HG03565 (cell line): Measurements from ENCODE around the gene FGB.

Experiments
- ATAC-seq: cut with Tn5 transposase; IDR thresholded peaks from one replicate; pipeline ENCODE4 v1.9.1; 2021; ENCODE audit warnings: mild to moderate bottlenecking, moderate library complexity; ENCODE audit not compliant: unreplicated experiment

FGB gene

GRCh38 chr4:154565704-154566103 lies 2.9 kb downstream of the FGB start:
- no peak for ATAC-seq

DNA sequence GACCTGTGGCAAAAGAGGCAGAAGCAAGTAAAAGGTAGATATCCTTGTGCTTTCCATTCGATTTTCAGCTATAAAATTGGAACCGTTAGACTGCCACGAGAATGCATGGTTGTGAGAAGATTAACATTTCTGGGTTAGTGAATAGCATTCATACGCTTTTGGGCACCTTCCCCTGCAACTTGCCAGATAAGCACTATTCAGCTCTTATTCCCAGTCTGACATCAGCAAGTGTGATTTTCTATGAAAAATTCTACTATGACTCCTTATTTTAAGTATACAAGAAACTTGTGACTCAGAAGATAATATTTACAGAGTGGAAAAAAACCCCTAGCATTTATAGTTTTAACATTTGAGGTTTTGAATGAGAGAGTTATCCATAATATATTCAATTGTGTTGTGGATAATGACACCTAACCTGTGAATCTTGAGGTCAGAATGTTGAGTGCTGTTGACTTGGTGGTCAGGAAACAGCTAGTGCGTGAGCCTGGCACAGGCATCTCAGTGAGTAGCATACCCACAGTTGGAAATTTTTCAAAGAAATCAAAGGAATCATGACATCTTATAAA lies 3.9 kb downstream of the FGB start:
- no peak for ATAC-seq

DNA sequence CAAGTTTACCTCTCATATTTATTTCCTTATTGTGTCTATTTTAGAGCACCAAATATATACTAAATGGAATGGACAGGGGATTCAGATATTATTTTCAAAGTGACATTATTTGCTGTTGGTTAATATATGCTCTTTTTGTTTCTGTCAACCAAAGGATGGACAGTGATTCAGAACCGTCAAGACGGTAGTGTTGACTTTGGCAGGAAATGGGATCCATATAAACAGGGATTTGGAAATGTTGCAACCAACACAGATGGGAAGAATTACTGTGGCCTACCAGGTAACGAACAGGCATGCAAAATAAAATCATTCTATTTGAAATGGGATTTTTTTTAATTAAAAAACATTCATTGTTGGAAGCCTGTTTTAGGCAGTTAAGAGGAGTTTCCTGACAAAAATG lies 6.2 kb downstream of the FGB start:
- no peak for ATAC-seq

DNA sequence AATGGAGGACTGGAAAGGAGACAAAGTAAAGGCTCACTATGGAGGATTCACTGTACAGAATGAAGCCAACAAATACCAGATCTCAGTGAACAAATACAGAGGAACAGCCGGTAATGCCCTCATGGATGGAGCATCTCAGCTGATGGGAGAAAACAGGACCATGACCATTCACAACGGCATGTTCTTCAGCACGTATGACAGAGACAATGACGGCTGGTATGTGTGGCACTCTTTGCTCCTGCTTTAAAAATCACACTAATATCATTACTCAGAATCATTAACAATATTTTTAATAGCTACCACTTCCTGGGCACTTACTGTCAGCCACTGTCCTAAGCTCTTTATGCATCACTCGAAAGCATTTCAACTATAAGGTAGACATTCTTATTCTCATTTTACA lies 6.8 kb downstream of the FGB start:
- no peak for ATAC-seq

- ATAC-seq = no peak
Measured at GRCh38 chr4:154573190-154573870, 10.5 kb downstream of the FGB start.

GRCh38 chr4:154574311-154574710 lies 11.5 kb downstream of the FGB start:
- ATAC-seq = no peak

DNA sequence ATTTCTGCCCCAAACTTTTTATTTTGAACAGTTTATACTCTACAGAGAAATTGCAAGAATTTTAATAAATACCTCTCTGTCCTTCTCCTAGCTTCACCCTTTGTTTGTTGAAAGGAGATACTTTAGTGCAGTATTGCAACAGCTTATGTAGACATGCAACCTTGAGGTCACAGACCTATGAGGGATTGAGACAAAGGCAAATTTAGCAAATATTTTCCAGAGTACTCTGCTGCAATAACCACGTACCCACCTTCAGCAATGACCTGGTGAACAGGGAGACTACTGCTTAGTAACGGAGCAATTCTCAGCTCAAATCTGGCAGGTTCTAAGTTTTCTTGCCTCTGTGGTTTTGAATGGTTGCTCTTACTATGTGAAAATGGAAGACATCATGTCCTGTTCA lies 14.5 kb downstream of the FGB start:
- ATAC-seq = no peak

GRCh38 chr4:154578919-154579318 lies 16.1 kb downstream of the FGB start:
- no peak for ATAC-seq

DNA sequence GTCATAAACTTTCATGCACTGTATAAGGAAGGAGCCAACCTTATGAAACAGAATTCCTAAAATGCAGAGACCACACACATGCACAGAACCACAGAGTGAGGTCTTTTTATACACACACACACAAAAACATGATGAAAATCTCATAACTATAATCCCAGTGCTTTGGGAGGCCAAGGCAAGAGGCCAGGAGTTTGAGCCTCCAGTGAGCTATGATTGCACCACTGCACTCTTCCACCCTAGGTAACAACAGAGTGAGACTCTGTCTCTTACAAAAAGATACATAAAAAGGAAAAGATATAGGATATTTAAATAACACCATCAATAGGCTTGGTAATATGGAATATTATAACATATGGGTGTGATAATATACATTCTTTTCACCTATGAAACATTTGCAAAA lies 17.1 kb downstream of the FGB start:
- ATAC-seq = no peak

GRCh38 chr4:154582723-154583122 lies 19.9 kb downstream of the FGB start:
- ATAC-seq = no peak

- ATAC-seq = no peak
Measured at GRCh38 chr4:154583230-154583629, 20.4 kb downstream of the FGB start.

- ATAC-seq = no peak
Measured at GRCh38 chr4:154583677-154584076, 20.9 kb downstream of the FGB start.

- no peak for ATAC-seq
Measured at GRCh38 chr4:154584259-154584658, 21.4 kb downstream of the FGB start.

DNA sequence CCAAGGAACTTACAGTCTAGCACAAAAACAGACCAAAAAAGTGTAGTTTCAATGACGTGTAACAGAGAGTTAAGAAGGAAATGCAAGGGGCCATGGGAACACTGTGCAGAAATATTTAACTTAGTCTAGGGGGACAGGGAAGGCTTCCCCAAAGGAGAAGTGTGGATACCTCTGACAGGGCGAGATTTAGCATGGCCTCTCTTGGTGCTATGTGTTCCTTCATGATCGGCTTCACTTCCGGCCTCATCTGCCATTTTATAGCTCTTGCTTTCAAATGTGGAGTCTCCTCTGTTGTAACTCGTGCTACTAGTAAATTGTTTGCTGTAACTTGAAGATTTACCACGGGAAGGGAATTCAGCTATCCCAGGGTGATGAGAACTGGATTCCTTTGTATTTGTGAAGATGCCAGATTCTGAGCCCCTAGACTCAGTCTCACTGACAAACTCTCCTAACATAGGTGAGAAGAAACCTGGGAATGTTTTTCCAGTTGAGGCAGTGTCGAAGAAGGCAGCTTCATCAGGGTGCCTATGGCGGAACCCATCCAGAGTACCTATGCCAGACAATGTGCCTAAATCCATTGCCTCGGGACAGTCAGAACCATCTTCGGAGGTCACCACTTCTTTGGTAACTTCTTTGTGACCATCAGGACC lies 22.7 kb downstream of the FGB start:
- ATAC-seq = no peak

DNA sequence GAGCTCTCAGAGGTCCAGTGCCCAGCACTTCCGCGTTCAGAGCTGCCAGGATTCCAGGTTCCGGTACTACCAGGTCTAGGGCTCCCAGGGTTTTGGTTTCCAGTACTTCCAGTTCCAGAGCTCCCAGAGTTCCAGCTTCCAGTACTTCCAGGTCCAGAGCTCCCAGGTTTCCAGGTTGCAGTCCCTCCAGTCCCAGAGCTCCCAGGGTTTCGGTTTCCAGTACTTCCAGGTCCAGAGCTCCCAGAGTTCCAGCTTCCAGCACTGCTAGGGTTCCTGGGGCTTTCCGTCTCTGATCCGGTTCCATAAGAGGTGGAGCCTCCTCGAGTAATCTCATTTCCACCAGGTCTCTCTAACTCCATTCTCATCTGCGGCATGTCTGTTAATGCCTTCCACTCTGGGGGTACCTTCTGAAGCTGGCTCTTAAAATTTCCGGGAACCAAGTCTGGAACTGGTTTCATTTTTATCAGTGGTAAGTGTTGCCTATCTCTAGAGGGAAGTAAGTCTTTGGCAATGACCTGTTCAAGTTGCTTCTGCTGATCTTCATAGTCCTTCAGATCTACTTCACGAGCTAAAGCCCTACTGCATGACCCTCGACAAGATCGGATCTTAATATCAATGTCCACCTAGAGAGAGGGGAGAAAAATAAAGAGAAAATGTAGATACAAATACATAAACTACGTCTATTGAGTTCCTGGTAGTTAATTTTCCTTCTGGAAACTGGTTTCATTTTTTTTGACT lies 23.7 kb downstream of the FGB start:
- no peak for ATAC-seq

GRCh38 chr4:154588198-154588597 lies 25.4 kb downstream of the FGB start:
- ATAC-seq = no peak

- ATAC-seq = no peak
Measured at GRCh38 chr4:154589296-154590197, 26.7 kb downstream of the FGB start.

- no peak for ATAC-seq
Measured at GRCh38 chr4:154590329-154591006, 27.7 kb downstream of the FGB start, which contains the start of gene FGA. TSS of gene FGA (minus strand) at chr4:154590742. CDS start at chr4:154590687, 55 bp downstream.

DNA sequence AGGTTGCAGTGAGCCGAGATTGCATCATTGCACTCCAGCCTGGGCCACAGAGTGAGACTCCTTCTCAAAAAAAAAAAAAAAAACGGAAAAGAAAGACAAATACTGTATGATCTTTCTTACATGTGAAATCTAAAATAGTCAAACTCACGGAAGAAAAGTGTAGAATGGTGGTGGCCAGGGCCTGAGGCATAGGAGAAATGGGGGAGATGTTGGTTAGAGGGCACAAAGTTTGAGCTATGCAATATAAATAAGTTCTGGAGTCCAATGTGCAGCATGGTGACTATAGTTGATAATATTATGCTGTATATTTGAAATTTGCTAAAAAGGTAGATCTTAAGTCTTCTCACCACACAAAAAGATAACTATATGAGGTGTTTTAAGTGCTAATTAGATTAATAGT lies 29.1 kb downstream of the FGB start:
- no peak for ATAC-seq

DNA sequence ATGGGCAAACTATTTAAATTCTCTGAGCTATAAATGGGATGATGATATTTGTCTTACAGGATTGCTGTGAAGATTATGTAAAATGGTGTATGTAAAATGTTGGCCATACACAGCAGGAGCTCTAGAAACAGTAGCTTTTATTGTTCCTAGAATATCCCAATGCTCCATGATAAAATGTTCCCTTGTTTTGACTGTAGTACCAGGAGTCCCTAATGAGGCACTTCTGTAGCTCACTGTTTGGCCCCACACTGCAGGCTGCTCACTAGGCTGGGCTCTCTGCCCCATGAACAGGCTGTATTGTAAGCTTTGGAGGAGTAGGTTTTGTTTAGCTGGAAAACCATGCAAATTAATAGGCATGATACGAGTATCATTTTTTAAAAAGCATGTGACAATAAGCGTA lies 31.1 kb downstream of the FGB start:
- no peak for ATAC-seq
